Measurements from ENCODE around the gene CLEC4A. TPM values are rescaled to one million over a fixed set of nuclear protein-coding genes. Genes with fewer than 3 reads are reported as not detected.

The CLEC4A gene
- polyA plus RNA-seq, 1 donor from 2014 or later = 4.1 TPM

GRCh38 chr12:8093291-8093690 lies 30.1 kb upstream of the CLEC4A start:
- H3K79me2 ChIP-seq (replicated peaks; ENCODE audit: insufficient read depth, low read length) = peaks cover 12% of the 10 kb centered on the region
- no peak overlapping the region for H3K4me2 ChIP-seq (ENCODE audit: low read length)
- no peaks in the 10 kb centered on the region for H3K9me3 ChIP-seq (ENCODE audit: low read length)
- TF ChIP-seq TAF1 (IDR thresholded peaks at IDR 0.05; ENCODE audit: low read depth) (no peak), SMC3 (conservative IDR thresholded peaks at IDR 0.05; ENCODE audit: poor library complexity) (no peak), CTCF (IDR thresholded peaks at IDR 0.05; ENCODE audit: poor library complexity, severe bottlenecking) (no peak), RAD21 (conservative IDR thresholded peaks at IDR 0.05) (no peak)
- no peaks in the 10 kb centered on the region for H4K20me1 ChIP-seq (ENCODE audit: insufficient read depth)
- no peak overlapping the region for H2AFZ ChIP-seq (ENCODE audit: low read depth, low read length)
- H3F3A ChIP-seq (ENCODE audit: insufficient read depth, low read length, poor library complexity, severe bottlenecking) = no peaks in the 10 kb centered on the region
- no peak overlapping the region for H3K4me3 ChIP-seq (ENCODE audit: low read length)
- H3K9ac ChIP-seq (ENCODE audit: low read length) = no peak overlapping the region
- H3K9me2 ChIP-seq (ENCODE audit: insufficient read depth, low read length) = no peaks in the 10 kb centered on the region
- peaks cover 6% of the 10 kb centered on the region for H3K36me3 ChIP-seq (ENCODE audit: insufficient read depth, low read length)
- H3K27me3 ChIP-seq (ENCODE audit: insufficient read depth, low read depth, low read length) = no peaks in the 10 kb centered on the region
- no peak overlapping the region for H3K27ac ChIP-seq (ENCODE audit: low read length)

GRCh38 chr12:8096281-8096915 lies 27.0 kb upstream of the CLEC4A start:
- Histone ChIP-seq H3K9ac (ENCODE audit: low read length) (no peak overlapping the region), H4K20me1 (ENCODE audit: insufficient read depth) (no peaks in the 10 kb centered on the region), H3K4me3 (ENCODE audit: low read length) (no peak overlapping the region), H3K36me3 (ENCODE audit: insufficient read depth, low read length) (peaks cover 6% of the 10 kb centered on the region), H3K27me3 (ENCODE audit: insufficient read depth, low read depth, low read length) (no peaks in the 10 kb centered on the region), H2AFZ (ENCODE audit: low read depth, low read length) (no peak overlapping the region), H3K4me2 (ENCODE audit: low read length) (no peak overlapping the region), H3K9me3 (ENCODE audit: low read length) (no peaks in the 10 kb centered on the region), H3F3A (ENCODE audit: insufficient read depth, low read length, poor library complexity, severe bottlenecking) (no peaks in the 10 kb centered on the region), H3K27ac (ENCODE audit: low read length) (no peak overlapping the region), H3K9me2 (ENCODE audit: insufficient read depth, low read length) (no peaks in the 10 kb centered on the region), H3K79me2 (replicated peaks; ENCODE audit: insufficient read depth, low read length) (no peaks in the 10 kb centered on the region)
- TF ChIP-seq EP300 (conservative IDR thresholded peaks at IDR 0.05; ENCODE audit: poor library complexity, severe bottlenecking) (no peak), TAF1 (IDR thresholded peaks at IDR 0.05; ENCODE audit: low read depth) (no peak), POLR2AphosphoS5 (IDR thresholded peaks at IDR 0.05) (no peak), CTCF (IDR thresholded peaks at IDR 0.05; ENCODE audit: poor library complexity, severe bottlenecking) (no peak), EZH2 (IDR thresholded peaks at IDR 0.05; ENCODE audit: borderline replicate concordance, insufficient read depth, low read length, poor library complexity, severe bottlenecking) (no peak), RAD21 (conservative IDR thresholded peaks at IDR 0.05) (no peak), SMC3 (conservative IDR thresholded peaks at IDR 0.05; ENCODE audit: poor library complexity) (no peak), MXI1 (conservative IDR thresholded peaks at IDR 0.05; ENCODE audit: poor library complexity, severe bottlenecking) (no peak), REST (IDR thresholded peaks at IDR 0.05; ENCODE audit: borderline replicate concordance) (no peak)
